Activated CD4-positive, alpha-beta T cell treated with anti-CD3 and anti-CD28 coated beads for 36 hours (primary cell): Measurements from ENCODE around the gene TMCC3. TPM values are rescaled to one million over a fixed set of nuclear protein-coding genes. Genes with fewer than 3 reads are reported as not detected.

Experiments
- ATAC-seq: fragments of 200-7000 bp; cut with Tn5 transposase; one replicate; pipeline ENCODE4 v1.10.0; 2021; ENCODE audit warnings: mild to moderate bottlenecking, moderate library complexity
- CTCF ChIA-PET: fragments of 350-600 bp; sonication (Branson Sonifier 250); formaldehyde crosslinking; loops from one replicate; lab custom pipeline; 2021; ENCODE audit warnings: antibody characterized with exemption; lab: Charles Lee
- POLR2A ChIA-PET: fragments of 350-600 bp; sonication (Branson Sonifier 250); formaldehyde crosslinking; loops from one replicate; lab custom pipeline; 2021; ENCODE audit warnings: antibody characterized with exemption, inconsistent platforms; lab: Charles Lee
- DNase-seq: peaks from one replicate; pipeline ENCODE4 v3.0.0-alpha.2; 2020
- H3K27ac Mint-ChIP-seq: one replicate; pipeline ENCODE4 v1.8.0; 2021; ENCODE audit warnings: mixed read lengths
- H3K27me3 Mint-ChIP-seq: one replicate; pipeline ENCODE4 v1.8.0; 2021; ENCODE audit warnings: mixed read lengths
- H3K36me3 Mint-ChIP-seq: one replicate; pipeline ENCODE4 v1.8.0; 2021; ENCODE audit warnings: low read depth, mixed read lengths
- H3K4me1 Mint-ChIP-seq: one replicate; pipeline ENCODE4 v1.8.0; 2021; ENCODE audit warnings: mixed read lengths
- H3K4me3 Mint-ChIP-seq: one replicate; pipeline ENCODE4 v1.8.0; 2021; ENCODE audit warnings: mild to moderate bottlenecking, moderate library complexity, mixed read lengths
- H3K9me3 Mint-ChIP-seq: one replicate; pipeline ENCODE4 v1.8.0; 2021; ENCODE audit warnings: low read depth, mixed read lengths
- intact Hi-C, 2 experiments: fragments of 100-400 bp; cut with DNase I in 1 of 2; cut with micrococcal nuclease in 1 of 2; formaldehyde crosslinking; loops; one replicate each; pipeline versions ENCODE4 v1.14.2 to v1.15.1; 2022 to 2024; cut with DNase I, micrococcal nuclease
- total RNA-seq, 2 experiments: library from RNA; stranded (reverse); gene quantifications; one replicate each; pipeline ENCODE4 v1.2.3, GENCODE V29; 2021

Gene TMCC3
- total RNA-seq, 2 experiments from 2014 or later: 0.05 to 0.16 TPM

- intact Hi-C loops: no loop called here
- CTCF ChIA-PET: interaction anchor here (0.9 kb wide), 1 partner anchor 13 kb away, joined by 3 read pairs; no protein-coding TSS in a partner anchor
- ATAC-seq (no peak), DNase-seq (no peak)
- POLR2A ChIA-PET: no interaction called here
- H3K27me3 Mint-ChIP-seq: peaks cover 14% of the 10 kb centered on the region
- H3K4me3 Mint-ChIP-seq: no peak overlapping the region
- no peaks in the 10 kb centered on the region for H3K9me3 Mint-ChIP-seq
- no peak overlapping the region for H3K27ac Mint-ChIP-seq
- H3K36me3 Mint-ChIP-seq: no peaks in the 10 kb centered on the region
- peaks cover under 1% of the 10 kb centered on the region for H3K4me1 Mint-ChIP-seq
These were observed 15.6 kb downstream of the TMCC3 start for GRCh38 chr12:94634717-94635116.

DNA sequence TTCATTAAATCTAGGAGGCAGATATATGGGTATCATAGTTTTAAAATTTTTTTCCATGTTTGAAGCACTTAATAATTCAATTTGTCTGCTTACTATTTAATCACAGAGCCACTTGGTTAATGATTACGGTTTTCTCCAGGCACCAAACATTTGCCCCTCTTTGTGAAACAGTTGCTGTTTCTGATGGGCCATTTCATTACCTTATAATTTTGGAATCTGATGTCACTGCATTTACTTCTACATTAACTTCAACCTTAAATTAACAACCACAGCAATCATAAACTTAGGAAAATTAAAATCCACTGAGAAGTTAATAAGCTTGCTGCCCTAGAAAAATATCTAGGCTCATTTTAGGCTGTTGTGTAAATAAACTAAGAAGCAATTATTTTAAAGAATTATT lies 17.0 kb downstream of the TMCC3 start:
- Mint-ChIP-seq H3K4me3 (no peak overlapping the region), H3K4me1 (no peaks in the 10 kb centered on the region), H3K36me3 (no peaks in the 10 kb centered on the region), H3K27me3 (peaks cover 13% of the 10 kb centered on the region), H3K27ac (no peak overlapping the region), H3K9me3 (no peaks in the 10 kb centered on the region)
- POLR2A ChIA-PET: no interaction called here
- CTCF ChIA-PET: interaction anchor here (0.6 kb wide), 1 partner anchor 262 kb away, joined by 3 read pairs; no protein-coding TSS in a partner anchor
- DNase-seq: no peak
- intact Hi-C loops: no loop called here
- ATAC-seq: no peak

GRCh38 chr12:94631058-94631457 lies 19.3 kb downstream of the TMCC3 start:
- Mint-ChIP-seq H3K9me3 (no peaks in the 10 kb centered on the region), H3K36me3 (no peaks in the 10 kb centered on the region)
- intact Hi-C loops: no loop called here

DNA sequence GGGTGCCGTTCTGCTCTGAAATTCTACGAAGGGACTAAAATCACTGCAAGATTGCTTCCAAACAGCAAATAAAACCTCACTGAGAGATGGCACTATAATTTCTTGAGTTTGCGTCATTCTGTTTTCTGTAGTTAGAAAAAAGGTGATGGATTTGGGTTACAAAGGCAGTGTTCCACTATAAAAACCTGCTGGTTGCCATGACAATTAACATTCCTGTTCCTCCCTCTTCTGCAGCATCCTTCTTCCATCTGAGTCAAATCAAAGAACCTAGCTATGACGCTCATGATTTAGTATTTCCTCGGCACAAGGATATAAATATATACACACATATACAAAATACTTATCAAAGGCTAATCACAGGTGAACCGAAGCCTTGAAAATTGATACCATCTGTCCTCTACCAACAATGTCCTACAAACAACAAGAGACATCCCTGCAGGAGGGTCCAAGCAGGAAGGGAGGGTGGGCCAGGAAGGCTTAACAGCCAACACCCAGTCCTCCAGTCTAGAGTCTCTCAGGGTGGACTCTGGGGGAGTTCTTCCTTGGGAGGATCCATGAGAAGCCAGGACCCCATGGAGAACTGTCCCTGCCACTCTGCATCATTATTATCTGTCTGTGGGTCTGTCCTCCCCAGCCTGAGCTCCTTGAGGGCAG lies 21.4 kb downstream of the TMCC3 start:
- no peaks in the 10 kb centered on the region for H3K4me1 Mint-ChIP-seq
- peaks cover 7% of the 10 kb centered on the region for H3K27me3 Mint-ChIP-seq
- intact Hi-C loops: no loop called here
- POLR2A ChIA-PET: no interaction called here
- DNase-seq (no peak), ATAC-seq (no peak)
- H3K4me3 Mint-ChIP-seq: no peak overlapping the region
- CTCF ChIA-PET: no interaction called here
- H3K9me3 Mint-ChIP-seq: no peaks in the 10 kb centered on the region
- no peaks in the 10 kb centered on the region for H3K36me3 Mint-ChIP-seq
- H3K27ac Mint-ChIP-seq: no peak overlapping the region

More at GRCh38 chr12:94631058-94631457, 19.3 kb downstream of the TMCC3 start:
- DNase-seq (no peak), ATAC-seq (no peak)
- ChIA-PET CTCF (no interaction called here), POLR2A (no interaction called here)
- no peak overlapping the region for H3K4me3 Mint-ChIP-seq
- H3K4me1 Mint-ChIP-seq: no peaks in the 10 kb centered on the region
- peaks cover 7% of the 10 kb centered on the region for H3K27me3 Mint-ChIP-seq
- no peak overlapping the region for H3K27ac Mint-ChIP-seq

DNA sequence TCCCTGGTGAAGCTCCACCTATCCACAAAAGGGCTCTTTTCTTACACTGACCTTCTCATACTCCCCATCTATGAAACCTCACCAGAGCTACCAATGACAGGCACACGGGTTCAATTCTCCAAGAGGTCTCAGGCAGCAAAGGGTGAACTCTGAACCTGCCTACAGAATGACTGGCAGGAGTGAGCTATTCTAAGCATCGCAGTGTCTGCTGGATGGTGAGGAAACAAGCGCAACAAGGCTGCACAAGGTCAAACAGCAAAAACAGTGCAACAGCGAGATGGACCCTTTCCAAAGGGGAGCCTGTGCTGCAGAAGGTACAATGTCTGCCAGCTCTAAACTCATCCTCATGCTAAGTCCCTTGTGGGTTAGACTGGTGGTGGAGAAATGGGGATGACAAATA lies 22.0 kb downstream of the TMCC3 start:
- intact Hi-C loops: no loop called here
- POLR2A ChIA-PET: no interaction called here
- Mint-ChIP-seq H3K27me3 (peaks cover 7% of the 10 kb centered on the region), H3K27ac (no peak overlapping the region), H3K4me1 (no peaks in the 10 kb centered on the region), H3K36me3 (no peaks in the 10 kb centered on the region), H3K4me3 (no peak overlapping the region), H3K9me3 (no peaks in the 10 kb centered on the region)
- DNase-seq (no peak), ATAC-seq (no peak)
- CTCF ChIA-PET: no interaction called here

DNA sequence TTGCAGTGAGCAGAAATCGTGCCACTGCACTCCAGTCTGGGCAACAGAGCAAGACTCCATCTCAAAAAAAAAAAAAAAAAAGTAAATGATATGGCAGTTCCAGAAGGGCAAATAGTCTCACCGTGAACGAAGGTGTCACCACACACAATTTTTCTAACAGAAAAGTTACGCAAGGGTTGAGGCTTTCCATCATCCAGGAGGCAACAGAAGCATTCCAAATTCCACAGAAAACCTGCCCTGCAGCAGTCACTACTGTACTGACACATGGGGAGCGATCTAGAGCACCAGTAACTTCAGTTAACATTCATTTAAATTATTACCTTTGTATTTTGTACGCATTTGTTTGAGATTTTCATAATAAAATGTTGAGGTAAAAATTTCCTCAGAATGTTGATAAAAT lies 24.8 kb downstream of the TMCC3 start:
- Mint-ChIP-seq H3K27ac (no peak overlapping the region), H3K9me3 (no peaks in the 10 kb centered on the region), H3K36me3 (no peaks in the 10 kb centered on the region), H3K4me3 (no peak overlapping the region), H3K27me3 (peaks cover 5% of the 10 kb centered on the region), H3K4me1 (peaks cover 16% of the 10 kb centered on the region)
- intact Hi-C loops: no loop called here
- ChIA-PET CTCF (no interaction called here), POLR2A (no interaction called here)
- ATAC-seq: no peak
- DNase-seq: no peak

DNA sequence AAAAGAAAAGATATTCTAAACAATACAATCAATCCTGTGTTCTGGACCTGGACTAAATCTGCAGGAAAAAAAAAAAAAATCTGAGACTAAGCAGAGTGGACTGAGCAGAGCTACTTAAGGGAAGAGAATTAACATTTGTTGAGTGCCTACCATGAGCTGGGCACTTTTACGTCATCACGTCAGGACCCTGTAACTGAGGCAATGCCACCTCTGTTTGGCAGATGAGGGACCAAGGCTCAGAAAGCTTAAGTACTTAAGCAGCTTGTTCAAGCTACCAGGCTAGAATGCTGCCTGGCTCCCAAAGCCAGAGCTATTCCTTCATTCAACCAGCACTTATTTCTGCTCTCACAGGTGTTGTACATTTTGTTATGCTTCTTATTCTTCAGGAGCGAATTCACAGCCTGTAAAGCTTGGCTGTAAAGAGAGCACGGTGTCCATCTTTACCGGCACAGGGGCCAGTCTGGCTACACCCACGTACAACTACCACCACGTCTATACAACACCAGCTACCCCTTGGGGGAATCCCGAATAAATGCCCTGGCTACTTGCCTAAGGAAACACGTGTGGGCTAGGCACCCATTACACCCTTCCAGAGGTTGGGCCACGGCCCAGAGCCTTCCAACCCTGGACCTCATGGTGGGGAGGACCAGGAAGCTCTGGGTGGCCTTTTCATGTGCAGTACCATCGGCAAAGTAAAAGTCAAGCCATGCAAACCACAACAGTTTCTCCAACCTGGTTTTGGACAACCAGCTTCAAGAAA lies 27.0 kb downstream of the TMCC3 start:
- intact Hi-C loops: loop anchor here in 1 of 2 experiments (5.0 kb wide), 1 partner anchor 251 kb away; no protein-coding TSS in a partner anchor
- DNase-seq (no peak), ATAC-seq (no peak)
- Mint-ChIP-seq H3K4me3 (no peak overlapping the region), H3K27ac (no peak overlapping the region), H3K9me3 (no peaks in the 10 kb centered on the region), H3K36me3 (no peaks in the 10 kb centered on the region), H3K4me1 (peaks cover 22% of the 10 kb centered on the region), H3K27me3 (peaks cover 1% of the 10 kb centered on the region)
- ChIA-PET POLR2A (interaction anchor here (0.7 kb wide), 1 partner anchor 15 kb away, joined by 4 read pairs; no protein-coding TSS in a partner anchor), CTCF (interaction anchor here (0.7 to 1.2 kb wide), 4 partner anchors 21 to 851 kb away, joined by 3 to 4 read pairs (median 3); no protein-coding TSS in a partner anchor)

GRCh38 chr12:94622475-94622874 lies 27.9 kb downstream of the TMCC3 start:
- intact Hi-C loops: loop anchor here in 1 of 2 experiments (5.0 kb wide), 1 partner anchor 250 kb away; no protein-coding TSS in a partner anchor
- H3K36me3 Mint-ChIP-seq: no peaks in the 10 kb centered on the region
- CTCF ChIA-PET: interaction anchor here (0.9 to 1.0 kb wide), 3 partner anchors 112 to 488 kb away, joined by 3 to 4 read pairs (median 3); no protein-coding TSS in a partner anchor
- H3K27me3 Mint-ChIP-seq: no peaks in the 10 kb centered on the region
- H3K27ac Mint-ChIP-seq: peak overlapping the region; percentile 67
- H3K9me3 Mint-ChIP-seq: no peaks in the 10 kb centered on the region
- no peak overlapping the region for H3K4me3 Mint-ChIP-seq
- DNase-seq (no peak), ATAC-seq (no peak)
- peaks cover 22% of the 10 kb centered on the region for H3K4me1 Mint-ChIP-seq
- POLR2A ChIA-PET: no interaction called here

DNA sequence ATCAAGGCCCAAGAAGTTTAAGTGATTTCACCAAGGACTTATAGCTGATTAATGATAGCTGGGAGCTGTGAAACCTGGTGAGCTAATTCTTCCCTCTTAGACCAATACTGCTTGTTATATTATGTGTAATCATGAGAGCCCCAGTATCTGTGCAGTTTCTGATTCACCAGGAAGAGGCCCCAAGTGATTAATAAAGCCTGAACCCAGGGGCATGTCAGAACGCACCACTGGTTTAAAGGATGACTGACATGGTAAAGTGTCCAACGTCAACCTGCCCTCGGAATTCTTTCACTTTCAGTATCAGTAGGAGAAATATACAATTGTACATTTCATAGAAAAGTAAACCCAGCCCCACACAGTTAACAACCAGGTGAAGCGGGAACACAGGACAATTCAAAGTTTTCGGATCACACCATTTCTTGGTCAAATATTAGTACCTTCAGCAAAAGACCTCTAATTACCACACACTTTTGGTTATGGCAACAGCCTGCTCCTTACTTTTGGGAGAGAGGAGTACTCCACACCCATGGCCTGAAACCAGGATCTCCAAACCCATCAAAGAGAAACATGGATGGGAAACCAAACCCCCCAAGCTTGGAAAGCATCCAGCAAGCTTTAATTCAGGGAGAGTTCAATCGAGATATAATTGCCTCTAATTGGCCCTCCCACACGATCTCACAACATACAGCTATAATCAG lies 28.5 kb downstream of the TMCC3 start:
- Mint-ChIP-seq H3K27me3 (no peaks in the 10 kb centered on the region), H3K27ac (peak overlapping the region; percentile 67), H3K36me3 (no peaks in the 10 kb centered on the region), H3K4me3 (peak overlapping the region; percentile 25), H3K4me1 (peaks cover 22% of the 10 kb centered on the region), H3K9me3 (no peaks in the 10 kb centered on the region)
- CTCF ChIA-PET: interaction anchor here (0.5 to 1.1 kb wide), 3 partner anchors 13 to 839 kb away, joined by 3 read pairs; no protein-coding TSS in a partner anchor
- intact Hi-C loops: loop anchor here (1.0 to 5.0 kb wide), 5 partner anchors 18 to 413 kb away; no protein-coding TSS in a partner anchor
- DNase-seq: peak; percentile 66
- peak; percentile 95 for ATAC-seq
- POLR2A ChIA-PET: no interaction called here

DNA sequence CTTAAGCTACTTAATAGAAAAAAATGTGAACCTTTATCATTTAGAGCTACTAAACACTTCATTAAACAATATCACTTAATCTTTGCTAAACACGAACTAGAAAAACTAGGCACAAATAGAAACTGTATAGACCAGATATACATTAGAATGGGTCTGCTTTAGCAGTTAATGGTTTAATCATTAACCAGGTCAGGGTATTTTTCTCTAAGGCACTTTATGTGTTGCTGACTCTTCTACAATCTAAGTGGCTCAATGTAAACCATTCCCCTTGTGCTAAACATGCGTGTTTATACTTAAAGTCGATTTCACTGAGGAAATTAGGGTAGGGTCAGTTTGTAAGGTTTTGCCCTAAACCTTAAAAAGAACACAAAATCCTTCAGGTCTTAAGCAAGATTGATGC lies 29.7 kb downstream of the TMCC3 start:
- ATAC-seq (no peak), DNase-seq (no peak)
- Mint-ChIP-seq H3K4me1 (peaks cover 22% of the 10 kb centered on the region), H3K27me3 (no peaks in the 10 kb centered on the region), H3K4me3 (no peak overlapping the region), H3K27ac (no peak overlapping the region), H3K9me3 (no peaks in the 10 kb centered on the region), H3K36me3 (no peaks in the 10 kb centered on the region)
- POLR2A ChIA-PET: interaction anchor here (0.6 kb wide), 1 partner anchor 258 kb away, joined by 7 read pairs; no protein-coding TSS in a partner anchor
- CTCF ChIA-PET: interaction anchor here (0.7 kb wide), 1 partner anchor 156 kb away, joined by 3 read pairs; no protein-coding TSS in a partner anchor
- intact Hi-C loops: loop anchor here (1.0 to 5.0 kb wide), 5 partner anchors 20 to 412 kb away; no protein-coding TSS in a partner anchor
